GM10847 (cell line): ENCODE results near the gene CEMIP.

Experiments used
- POLR2A ChIP-seq: IDR thresholded peaks from 2 replicates; pipeline ENCODE4 v1.6.1; 2011; ENCODE audit not compliant: insufficient read length; ENCODE audit errors: extremely low read depth

Gene CEMIP

GRCh38 chr15:80870366-80870765, 91.2 kb downstream of the CEMIP start:
- no peak for TF ChIP-seq POLR2A

- no peak for TF ChIP-seq POLR2A
These were observed 91.7 kb downstream of the CEMIP start for GRCh38 chr15:80870893-80871292.

- no peak for TF ChIP-seq POLR2A
These were observed 92.7 kb downstream of the CEMIP start for GRCh38 chr15:80871858-80872257.

- TF ChIP-seq POLR2A: no peak
These were observed 94.3 kb downstream of the CEMIP start for GRCh38 chr15:80873366-80873952.

GRCh38 chr15:80875568-80876347, 96.6 kb downstream of the CEMIP start:
- no peak for TF ChIP-seq POLR2A

GRCh38 chr15:80876348-80876674, 97.1 kb downstream of the CEMIP start:
- TF ChIP-seq POLR2A: no peak

- no peak for TF ChIP-seq POLR2A
These were observed 99.2 kb downstream of the CEMIP start for GRCh38 chr15:80878242-80878866.

- no peak for TF ChIP-seq POLR2A
These were observed 99.7 kb downstream of the CEMIP start for GRCh38 chr15:80878867-80879250.

GRCh38 chr15:80880086-80880485, 100.9 kb downstream of the CEMIP start:
- TF ChIP-seq POLR2A: no peak

- TF ChIP-seq POLR2A: no peak
These were observed 104.5 kb downstream of the CEMIP start for GRCh38 chr15:80883641-80884040.

- TF ChIP-seq POLR2A: no peak
These were observed 105.9 kb downstream of the CEMIP start for GRCh38 chr15:80885016-80885579.

GRCh38 chr15:80887148-80887547, 108.0 kb downstream of the CEMIP start:
- no peak for TF ChIP-seq POLR2A

- TF ChIP-seq POLR2A: no peak
These were observed 109.7 kb downstream of the CEMIP start for GRCh38 chr15:80888846-80889245.

- TF ChIP-seq POLR2A: no peak
These were observed 111.3 kb downstream of the CEMIP start for GRCh38 chr15:80890341-80891005.

- no peak for TF ChIP-seq POLR2A
These were observed 111.8 kb downstream of the CEMIP start for GRCh38 chr15:80891006-80891405.

- no peak for TF ChIP-seq POLR2A
These were observed 113.2 kb downstream of the CEMIP start for GRCh38 chr15:80892414-80892813.
